H9 (cell line): ENCODE measurements around the gene DAB2IP. TPM values are rescaled to one million over a fixed set of nuclear protein-coding genes. Genes with fewer than 3 reads are reported as not detected.

Source experiments
- DNase-seq: peaks from one replicate; pipeline ENCODE4 v3.0.0-alpha.2; 2017
- H2AFZ ChIP-seq: one replicate; pipeline ENCODE4 v1.6.1; 2013; ENCODE audit warnings: mild to moderate bottlenecking, low read length, control low read depth, moderate library complexity
- H2AK5ac ChIP-seq: 2 replicates; pipeline ENCODE4 v1.6.1; 2013; ENCODE audit warnings: low read length, control low read depth, mixed read lengths; ENCODE audit not compliant: insufficient read length
- H2BK120ac ChIP-seq: one replicate; pipeline ENCODE4 v1.6.1; 2013; ENCODE audit warnings: low read depth, mild to moderate bottlenecking, low read length, control low read depth, inconsistent platforms; ENCODE audit not compliant: poor library complexity, severe bottlenecking
- H2BK12ac ChIP-seq: 2 replicates; pipeline ENCODE4 v1.6.1; 2013; ENCODE audit warnings: low read length, control low read depth, mixed read lengths, low read depth; ENCODE audit not compliant: insufficient read length
- H2BK15ac ChIP-seq: 2 replicates; pipeline ENCODE4 v1.6.1; 2013; ENCODE audit warnings: low read depth, low read length, control low read depth
- H2BK20ac ChIP-seq: one replicate; pipeline ENCODE4 v1.6.1; 2013; ENCODE audit warnings: low read depth, mild to moderate bottlenecking, low read length, control low read depth, inconsistent platforms; ENCODE audit not compliant: poor library complexity, severe bottlenecking
- H2BK5ac ChIP-seq: 2 replicates; pipeline ENCODE4 v1.6.1; 2013; ENCODE audit warnings: low read length, control low read depth, mixed read lengths; ENCODE audit not compliant: insufficient read length
- H3K14ac ChIP-seq: 2 replicates; pipeline ENCODE4 v1.6.1; 2013; ENCODE audit warnings: low read length, control low read depth; ENCODE audit not compliant: insufficient read depth
- H3K18ac ChIP-seq: 2 replicates; pipeline ENCODE4 v1.6.1; 2013; ENCODE audit warnings: low read depth, mild to moderate bottlenecking, mixed read lengths, low read length, control low read depth; ENCODE audit not compliant: insufficient read length
- H3K23ac ChIP-seq: 2 replicates; pipeline ENCODE4 v1.6.1; 2013; ENCODE audit warnings: low read length, control low read depth, mixed read lengths, low read depth; ENCODE audit not compliant: insufficient read length
- H3K23me2 ChIP-seq: 2 replicates; pipeline ENCODE4 v1.6.1; 2013; ENCODE audit warnings: low read depth, mild to moderate bottlenecking, mixed read lengths, low read length, control low read depth; ENCODE audit not compliant: insufficient read length, poor library complexity, severe bottlenecking
- H3K27ac ChIP-seq: 2 replicates; pipeline ENCODE4 v1.5.1; 2013; ENCODE audit warnings: low read length, control low read depth, mixed read lengths, low read depth; ENCODE audit not compliant: insufficient read length
- H3K27me3 ChIP-seq: 2 replicates; pipeline ENCODE4 v1.6.1; 2013; ENCODE audit warnings: low read length, control low read depth, inconsistent platforms; ENCODE audit not compliant: insufficient read depth
- H3K4ac ChIP-seq: 2 replicates; pipeline ENCODE4 v1.6.1; 2013; ENCODE audit warnings: low read depth, mild to moderate bottlenecking, control low read depth, inconsistent platforms, low read length, moderate library complexity
- H3K4me1 ChIP-seq: 2 replicates; pipeline ENCODE4 v1.6.1; 2013; ENCODE audit warnings: low read length, control low read depth, inconsistent platforms; ENCODE audit not compliant: insufficient read depth
- H3K4me2 ChIP-seq: 2 replicates; pipeline ENCODE4 v1.6.1; 2013; ENCODE audit warnings: low read length, control low read depth, mixed read lengths; ENCODE audit not compliant: insufficient read length, insufficient read depth
- H3K56ac ChIP-seq: 2 replicates; pipeline ENCODE4 v1.6.1; 2013; ENCODE audit warnings: low read depth, mild to moderate bottlenecking, mixed read lengths, low read length, control low read depth; ENCODE audit not compliant: insufficient read length
- H3K79me1 ChIP-seq: 2 replicates; pipeline ENCODE4 v1.6.1; 2013; ENCODE audit warnings: low read depth, mild to moderate bottlenecking, moderate library complexity, low read length, control low read depth, inconsistent platforms; ENCODE audit not compliant: insufficient read depth, poor library complexity, severe bottlenecking
- H3K79me2 ChIP-seq: 2 replicates; pipeline ENCODE4 v1.6.1; 2013; ENCODE audit warnings: low read length, control low read depth, inconsistent platforms; ENCODE audit not compliant: insufficient read depth
- H3K9ac ChIP-seq: 2 replicates; pipeline ENCODE4 v1.6.1; 2013; ENCODE audit warnings: low read length, control low read depth, mixed read lengths; ENCODE audit not compliant: insufficient read length; ENCODE audit errors: extremely low read depth
- H3K9me3 ChIP-seq: one replicate; pipeline ENCODE4 v1.6.1; 2013; ENCODE audit warnings: low read depth, low read length, inconsistent platforms; ENCODE audit not compliant: control insufficient read depth
- H3T11ph ChIP-seq: one replicate; pipeline ENCODE4 v1.6.1; 2013; ENCODE audit warnings: mild to moderate bottlenecking, low read length, control low read depth, inconsistent platforms
- H4K20me1 ChIP-seq: one replicate; pipeline ENCODE4 v1.6.1; 2013; ENCODE audit not compliant: control insufficient read depth, insufficient read length, insufficient read depth
- H4K5ac ChIP-seq: 2 replicates; pipeline ENCODE4 v1.6.1; 2013; ENCODE audit warnings: low read depth, mild to moderate bottlenecking, mixed read lengths, low read length, control low read depth; ENCODE audit not compliant: insufficient read length
- H4K8ac ChIP-seq: replicated peaks from 2 replicates; pipeline ENCODE4 v1.6.1; 2013; ENCODE audit warnings: low read length, control low read depth, mixed read lengths, low read depth; ENCODE audit not compliant: insufficient read length
- H4K91ac ChIP-seq: 2 replicates; pipeline ENCODE4 v1.6.1; 2013; ENCODE audit warnings: low read depth, mild to moderate bottlenecking, moderate library complexity, mixed read lengths, low read length, control low read depth; ENCODE audit not compliant: insufficient read length
- H3K27ac Mint-ChIP-seq, 3 experiments: 2 replicates in 2 of 3; 3 replicates in 1 of 3; pipeline ENCODE4 v1.8.0; 2020 to 2021; ENCODE audit warnings: mixed read lengths in 3 of 3, mild to moderate bottlenecking in 1 of 3, moderate library complexity in 1 of 3
- H3K27me3 Mint-ChIP-seq: 2 replicates; pipeline ENCODE4 v1.8.0; 2021; ENCODE audit warnings: low read depth, mild to moderate bottlenecking, moderate library complexity, mixed read lengths
- H3K36me3 Mint-ChIP-seq, 3 experiments: 2 replicates in 2 of 3; 3 replicates in 1 of 3; pipeline ENCODE4 v1.8.0; 2020 to 2021; ENCODE audit warnings: low read depth in 3 of 3, mixed read lengths in 3 of 3; ENCODE audit not compliant: insufficient read depth in 1 of 3
- H3K4me1 Mint-ChIP-seq, 2 experiments: 2 replicates each; pipeline ENCODE4 v1.8.0; 2020; ENCODE audit warnings: mixed read lengths in 2 of 2
- H3K4me3 Mint-ChIP-seq, 2 experiments: 2 replicates in 1 of 2; 3 replicates in 1 of 2; pipeline ENCODE4 v1.8.0; 2020 to 2021; ENCODE audit warnings: mild to moderate bottlenecking in 2 of 2, mixed read lengths in 2 of 2, moderate library complexity in 1 of 2
- H3K9me3 Mint-ChIP-seq, 2 experiments: 2 replicates in 1 of 2; 3 replicates in 1 of 2; pipeline ENCODE4 v1.8.0; 2020; ENCODE audit warnings: mild to moderate bottlenecking in 2 of 2, mixed read lengths in 2 of 2, moderate library complexity in 1 of 2
- WGBS: extraction: QIAGEN DNeasy Blood & Tissue Kit; methylation state at CpG from one replicate; pipeline ENCODE4 v1.1.7; 2013; ENCODE audit warnings: missing lambda C conversion rate, low lambda C conversion rate, mixed read lengths; ENCODE audit not compliant: insufficient read length; ENCODE audit errors: extremely low coverage; 5-methylcytosine and 5-hydroxymethylcytosine counted together
- total RNA-seq: library from RNA; stranded (reverse); gene quantifications from 2 replicates; pipeline ENCODE4 v1.2.1, GENCODE V29; 2021
- TF ChIP-seq, protein P1 (sequence below): fragments of 200-600 bp; sonication (generic); conservative IDR thresholded peaks from 3 replicates; pipeline ENCODE4 v1.8.0; 2021; ENCODE audit warnings: antibody characterized with exemption, mild to moderate bottlenecking

The DAB2IP gene
- total RNA-seq, 1 experiment from 2014 or later, result 22.6 TPM

DNA sequence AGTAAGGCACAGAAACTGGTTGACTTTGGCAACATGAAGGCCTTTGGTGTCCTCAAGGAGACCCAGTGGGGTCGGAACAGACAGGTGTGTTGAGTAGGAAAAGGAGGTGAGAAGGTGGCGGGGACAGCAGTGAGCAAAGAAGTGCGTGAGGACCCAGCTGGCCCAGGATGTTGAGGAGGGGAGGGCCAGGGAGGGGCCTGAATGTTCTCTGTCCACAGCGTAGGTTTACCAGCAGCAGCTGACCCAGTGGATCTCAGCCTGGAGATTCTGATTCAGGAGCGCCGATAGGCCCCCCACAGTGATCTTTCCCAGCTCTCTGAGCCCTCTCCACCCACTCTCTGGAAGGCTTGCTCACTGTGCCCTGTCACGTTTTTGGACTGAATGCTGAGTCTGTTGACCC is 88.5 kb downstream of the DAB2IP start:
- Histone ChIP-seq H3T11ph (no peak overlapping the region), H2BK120ac (no peak overlapping the region), H3K18ac (no peak overlapping the region), H4K91ac (no peak overlapping the region), H4K20me1 (no peaks in the 10 kb centered on the region), H3K27me3 (no peaks in the 10 kb centered on the region), H2AFZ (no peak overlapping the region), H3K4ac (no peak overlapping the region), H3K4me1 (peaks cover 23% of the 10 kb centered on the region; the same call in 1 of the 2 replicates), H3K23ac (no peak overlapping the region), H2BK12ac (no peak overlapping the region), H3K9me3 (no peaks in the 10 kb centered on the region), H3K14ac (no peak overlapping the region), H3K79me1 (peaks cover 4% of the 10 kb centered on the region), H3K4me2 (no peak overlapping the region), H4K8ac (no peak overlapping the region), H2BK15ac (no peak overlapping the region), H2AK5ac (no peak overlapping the region), H2BK20ac (no peak overlapping the region), H3K9ac (no peak overlapping the region), H3K27ac (no peak overlapping the region), H4K5ac (no peak overlapping the region), H3K23me2 (peaks cover 10% of the 10 kb centered on the region), H3K79me2 (no peaks in the 10 kb centered on the region), H3K56ac (no peak overlapping the region), H2BK5ac (no peak overlapping the region)
- Mint-ChIP-seq H3K27ac (peak overlapping the region in 2 of 3 experiments; percentile 9 to 37; a peak in 5 of 7 replicates), H3K36me3 (no peaks in the 10 kb centered on the region), H3K27me3 (peaks cover 8% of the 10 kb centered on the region), H3K4me1 (peaks cover 60 to 68% of the 10 kb centered on the region in 2 experiments), H3K4me3 (no peak overlapping the region; a peak in 1 of 5 replicates), H3K9me3 (no peaks in the 10 kb centered on the region)
- DNase-seq, result no peak
- WGBS, result no CpG with 5 or more reads among the region's 7 CpGs
- TF ChIP-seq, protein P1, sequence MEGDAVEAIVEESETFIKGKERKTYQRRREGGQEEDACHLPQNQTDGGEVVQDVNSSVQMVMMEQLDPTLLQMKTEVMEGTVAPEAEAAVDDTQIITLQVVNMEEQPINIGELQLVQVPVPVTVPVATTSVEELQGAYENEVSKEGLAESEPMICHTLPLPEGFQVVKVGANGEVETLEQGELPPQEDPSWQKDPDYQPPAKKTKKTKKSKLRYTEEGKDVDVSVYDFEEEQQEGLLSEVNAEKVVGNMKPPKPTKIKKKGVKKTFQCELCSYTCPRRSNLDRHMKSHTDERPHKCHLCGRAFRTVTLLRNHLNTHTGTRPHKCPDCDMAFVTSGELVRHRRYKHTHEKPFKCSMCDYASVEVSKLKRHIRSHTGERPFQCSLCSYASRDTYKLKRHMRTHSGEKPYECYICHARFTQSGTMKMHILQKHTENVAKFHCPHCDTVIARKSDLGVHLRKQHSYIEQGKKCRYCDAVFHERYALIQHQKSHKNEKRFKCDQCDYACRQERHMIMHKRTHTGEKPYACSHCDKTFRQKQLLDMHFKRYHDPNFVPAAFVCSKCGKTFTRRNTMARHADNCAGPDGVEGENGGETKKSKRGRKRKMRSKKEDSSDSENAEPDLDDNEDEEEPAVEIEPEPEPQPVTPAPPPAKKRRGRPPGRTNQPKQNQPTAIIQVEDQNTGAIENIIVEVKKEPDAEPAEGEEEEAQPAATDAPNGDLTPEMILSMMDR, result no peak
